WI38 (cell line): Measurements from ENCODE around the gene ST6GALNAC3.

Source experiments
- H3K4me3 ChIP-seq: 2 replicates; pipeline ENCODE4 v1.5.1; 2011; ENCODE audit warnings: low read depth, mild to moderate bottlenecking, control low read depth, low read length
- TF ChIP-seq, protein P1 (sequence below): IDR thresholded peaks from 2 replicates; pipeline ENCODE4 v1.5.1; 2012; ENCODE audit warnings: low read depth, mild to moderate bottlenecking, control low read depth, low read length

The ST6GALNAC3 gene

GRCh38 chr1:76279101-76279748, 204.7 kb downstream of the ST6GALNAC3 start:
- TF ChIP-seq, protein P1, sequence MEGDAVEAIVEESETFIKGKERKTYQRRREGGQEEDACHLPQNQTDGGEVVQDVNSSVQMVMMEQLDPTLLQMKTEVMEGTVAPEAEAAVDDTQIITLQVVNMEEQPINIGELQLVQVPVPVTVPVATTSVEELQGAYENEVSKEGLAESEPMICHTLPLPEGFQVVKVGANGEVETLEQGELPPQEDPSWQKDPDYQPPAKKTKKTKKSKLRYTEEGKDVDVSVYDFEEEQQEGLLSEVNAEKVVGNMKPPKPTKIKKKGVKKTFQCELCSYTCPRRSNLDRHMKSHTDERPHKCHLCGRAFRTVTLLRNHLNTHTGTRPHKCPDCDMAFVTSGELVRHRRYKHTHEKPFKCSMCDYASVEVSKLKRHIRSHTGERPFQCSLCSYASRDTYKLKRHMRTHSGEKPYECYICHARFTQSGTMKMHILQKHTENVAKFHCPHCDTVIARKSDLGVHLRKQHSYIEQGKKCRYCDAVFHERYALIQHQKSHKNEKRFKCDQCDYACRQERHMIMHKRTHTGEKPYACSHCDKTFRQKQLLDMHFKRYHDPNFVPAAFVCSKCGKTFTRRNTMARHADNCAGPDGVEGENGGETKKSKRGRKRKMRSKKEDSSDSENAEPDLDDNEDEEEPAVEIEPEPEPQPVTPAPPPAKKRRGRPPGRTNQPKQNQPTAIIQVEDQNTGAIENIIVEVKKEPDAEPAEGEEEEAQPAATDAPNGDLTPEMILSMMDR, result no peak
- no peak overlapping the region for H3K4me3 ChIP-seq

- H3K4me3 ChIP-seq, result no peak overlapping the region
- TF ChIP-seq, protein P1, result no peak
Observed at GRCh38 chr1:76281306-76281705, 206.8 kb downstream of the ST6GALNAC3 start.

GRCh38 chr1:76284842-76285241, 210.3 kb downstream of the ST6GALNAC3 start:
- H3K4me3 ChIP-seq, result no peak overlapping the region
- TF ChIP-seq, protein P1, result no peak

DNA sequence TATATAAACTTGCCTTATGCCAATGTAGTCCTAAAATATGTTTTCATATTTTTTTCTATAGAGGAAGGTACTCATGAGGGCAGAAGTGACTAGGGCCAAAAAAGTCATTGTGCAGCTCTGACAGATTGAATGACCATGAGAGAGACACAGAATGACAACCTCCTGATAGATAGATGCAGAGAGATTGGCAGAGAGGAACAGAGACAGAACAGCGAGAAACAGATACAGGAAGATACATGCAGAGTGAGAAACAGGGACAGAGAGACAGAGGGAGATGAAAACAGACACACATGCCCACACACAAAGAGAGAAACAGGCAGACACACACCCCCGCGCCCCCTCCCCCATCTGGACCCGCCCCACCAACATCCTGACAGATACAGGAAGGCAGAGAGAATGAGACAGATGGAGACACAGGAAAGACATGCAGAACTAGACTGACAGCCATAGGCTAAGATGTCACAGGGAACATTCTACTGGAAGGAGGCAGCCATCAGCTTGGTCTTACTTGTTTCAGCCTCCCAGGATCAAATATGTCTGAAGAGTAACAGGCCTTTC, 211.1 kb downstream of the ST6GALNAC3 start:
- H3K4me3 ChIP-seq, result no peak overlapping the region
- TF ChIP-seq, protein P1, result no peak

- TF ChIP-seq, protein P1, result no peak
- no peak overlapping the region for H3K4me3 ChIP-seq
Observed at GRCh38 chr1:76287917-76288316, 213.4 kb downstream of the ST6GALNAC3 start.

- no peak overlapping the region for H3K4me3 ChIP-seq
- TF ChIP-seq, protein P1, result no peak
Observed at GRCh38 chr1:76288758-76289483, 214.4 kb downstream of the ST6GALNAC3 start.

DNA sequence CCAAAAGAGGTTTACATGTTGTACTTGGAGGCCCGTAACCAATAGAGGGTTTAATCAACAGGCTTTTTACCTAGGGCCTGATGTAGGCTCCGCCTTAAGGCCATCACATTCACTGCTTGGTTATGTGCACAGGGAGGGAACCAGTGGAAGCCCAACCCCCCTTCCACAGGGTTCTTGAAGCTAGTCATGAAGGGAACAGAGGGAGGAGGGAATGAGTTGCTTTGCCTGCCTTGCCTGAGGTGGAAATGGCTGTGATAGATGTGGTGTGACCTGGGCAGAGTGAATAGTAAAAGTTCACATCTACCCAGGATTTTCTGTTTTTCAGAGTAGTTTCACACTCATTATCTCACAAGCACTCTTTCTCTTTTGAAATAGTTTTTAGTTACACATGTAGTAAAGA, 215.1 kb downstream of the ST6GALNAC3 start:
- TF ChIP-seq, protein P1, result no peak
- no peak overlapping the region for H3K4me3 ChIP-seq
